ENCODE measurements around the gene ZNF483. TPM values are rescaled to one million over a fixed set of nuclear protein-coding genes. Genes with fewer than 3 reads are reported as not detected.

ZNF483 gene
- total and polyA plus RNA-seq, 2 of the 4 experiments (the other 2 are of a cell fraction), result 0.10 to 0.90 TPM

- no peak overlapping the region for H3K4ac ChIP-seq (ENCODE audit: low read depth, low read length)
- ATAC-seq (ENCODE audit: low read depth) (no peak), DNase-seq (no peak)
- no peaks in the 10 kb centered on the region for H3K36me3 ChIP-seq (ENCODE audit: control insufficient read depth, insufficient read depth, low read length)
- intact Hi-C loops (cut with micrococcal nuclease), result loop anchor here (1.0 kb wide), 1 partner anchor 40 kb away; the partner anchor contains the start of gene ECPAS
- no peak overlapping the region for H3K23ac ChIP-seq (ENCODE audit: low read depth, low read length)
- no peak overlapping the region for H3K56ac ChIP-seq (ENCODE audit: extremely low read depth, insufficient read depth, low read length)
- no peak for TF ChIP-seq NFE2L2 (IDR thresholded peaks at IDR 0.05; ENCODE audit: low read depth, low read length)
- H3K27ac ChIP-seq (ENCODE audit: insufficient read depth, low read length), result no peak overlapping the region
- H4K20me1 ChIP-seq (ENCODE audit: insufficient read depth, low read length), result no peaks in the 10 kb centered on the region
- peaks cover 4% of the 10 kb centered on the region for H3K4me1 ChIP-seq (ENCODE audit: control insufficient read depth, insufficient read depth, low read length)
- H2AK5ac ChIP-seq (ENCODE audit: low read depth, low read length), result no peak overlapping the region
- no TSS peak for BruUV-seq (replicated peaks)
- H3K27me3 ChIP-seq (ENCODE audit: control insufficient read depth, insufficient read depth, low read length), result peaks cover 3% of the 10 kb centered on the region; the same call in 1 of the 2 replicates
- H3K4me3 ChIP-seq (ENCODE audit: insufficient read depth, low read depth, low read length), result peak overlapping the region; percentile 85
- CTCF ChIA-PET, result no interaction called here
- H2BK15ac ChIP-seq (ENCODE audit: low read depth, low read length), result no peak overlapping the region
- H2AK9ac ChIP-seq (replicated peaks; ENCODE audit: low read depth, low read length, poor library complexity), result no peak overlapping the region
- H3K9me3 ChIP-seq (ENCODE audit: control insufficient read depth, insufficient read depth, low read length), result no peaks in the 10 kb centered on the region
- no peak overlapping the region for H2BK20ac ChIP-seq (ENCODE audit: low read depth, low read length)
- H4K5ac ChIP-seq (ENCODE audit: low read depth, low read length), result no peak overlapping the region
- H2BK120ac ChIP-seq (ENCODE audit: low read depth, low read length), result no peak overlapping the region
- in situ Hi-C loops (cut with MboI; ENCODE audit: low sequenced_read_pairs), result no loop called here
- no peak overlapping the region for H2BK5ac ChIP-seq (ENCODE audit: low read depth, low read length, poor library complexity, severe bottlenecking)
- no peak overlapping the region for H3K14ac ChIP-seq (replicated peaks; ENCODE audit: low read depth, low read length)
- no peak overlapping the region for H4K91ac ChIP-seq (ENCODE audit: insufficient read depth, low read depth, low read length)
- no peak overlapping the region for H3K18ac ChIP-seq (ENCODE audit: low read depth, low read length)
- no peak overlapping the region for H3K9ac ChIP-seq (ENCODE audit: low read depth, low read length)
- peak overlapping the region; percentile 98 for H2AFZ ChIP-seq (replicated peaks; ENCODE audit: low read length, poor library complexity)
- H3K4me2 ChIP-seq (ENCODE audit: low read depth, low read length), result peak overlapping the region; percentile 96
- POLR2A ChIA-PET (ENCODE audit: unreplicated experiment), result no interaction called here
- 34% methylated on average over 6 of the region's 7 CpGs; no CpG with 5 or more reads in 1 of the 2 experiments for WGBS, 2 experiments (ENCODE audit: extremely low coverage in 2 of 2, insufficient read length in 1 of 2)
- no peaks in the 10 kb centered on the region for H3K9me1 ChIP-seq (ENCODE audit: insufficient read depth, low read length)
- no peak overlapping the region for H4K8ac ChIP-seq (ENCODE audit: low read depth in 2 of 2, low read length in 2 of 2)
- peaks cover 0 to 6% of the 10 kb centered on the region in 2 experiments; a peak in 1 of 4 replicates for H3K79me1 ChIP-seq (ENCODE audit: low read depth in 1 of 2, low read length in 2 of 2)
- dilution Hi-C loops (cut with HindIII; ENCODE audit: low sequenced_read_pairs, unreplicated experiment), result no loop called here
These were observed 286 bp upstream of the ZNF483 start for GRCh38 chr9:111524731-111525055.

Measured in IMR-90 (cell line).